ENCODE results near the gene MXD1. TPM values are rescaled to one million over a fixed set of nuclear protein-coding genes. Genes with fewer than 3 reads are reported as not detected.
A peak's percentile ranks its signal among the peaks of the same experiment; 100 is the strongest.

Gene MXD1
- total and polyA plus RNA-seq, 9 of the 15 experiments (the other 6 are each of a cell fraction or from before 2014, with no cell fraction given), result 6.7 to 35.9 (median 11.0) TPM

GRCh38 chr2:69933839-69934613, 19.1 kb downstream of the MXD1 start (continued):
- TF ChIP-seq GTF3C2 (IDR thresholded peaks at IDR 0.05; ENCODE audit: borderline replicate concordance, extremely low read depth, insufficient read length) (no peak), ATF1 (CRISPR knock-in tag; IDR thresholded peaks at IDR 0.05) (no peak), ATF1 (tag; IDR thresholded peaks at IDR 0.05) (no peak; the same call in 1 of the 2 replicates), PRPF4 (IDR thresholded peaks at IDR 0.05; ENCODE audit: insufficient read depth, low read depth, low read length, poor library complexity, severe bottlenecking) (no peak), TFE3 (CRISPR knock-in tag; IDR thresholded peaks at IDR 0.05) (no peak), RFX5 (IDR thresholded peaks at IDR 0.05; ENCODE audit: low read depth, low read length) (no peak), EZH2 (IDR thresholded peaks at IDR 0.05; ENCODE audit: borderline replicate concordance, low read depth, low read length) (no peak), POU5F1 (IDR thresholded peaks at IDR 0.05; ENCODE audit: borderline replicate concordance, low read depth, low read length, partially characterized antibody) (no peak), ATF4 (CRISPR knock-in tag; IDR thresholded peaks at IDR 0.05) (peak; percentile 87), ILF3 (IDR thresholded peaks at IDR 0.05; ENCODE audit: borderline replicate concordance) (no peak), MCM5 (IDR thresholded peaks at IDR 0.05; ENCODE audit: low read depth) (no peak), TRIM25 (IDR thresholded peaks at IDR 0.05; ENCODE audit: borderline replicate concordance) (no peak), CREBBP (IDR thresholded peaks at IDR 0.05; ENCODE audit: low read depth, low read length) (no peak)

All from K562 (cell line).